AG20443 (cell line): ENCODE data around the gene KIAA1958.

Experiments used
- DNase-seq: peaks from one replicate; pipeline ENCODE4 v3.0.0; 2012; ENCODE audit warnings: low spot score, mixed read lengths

Gene KIAA1958, protein sequence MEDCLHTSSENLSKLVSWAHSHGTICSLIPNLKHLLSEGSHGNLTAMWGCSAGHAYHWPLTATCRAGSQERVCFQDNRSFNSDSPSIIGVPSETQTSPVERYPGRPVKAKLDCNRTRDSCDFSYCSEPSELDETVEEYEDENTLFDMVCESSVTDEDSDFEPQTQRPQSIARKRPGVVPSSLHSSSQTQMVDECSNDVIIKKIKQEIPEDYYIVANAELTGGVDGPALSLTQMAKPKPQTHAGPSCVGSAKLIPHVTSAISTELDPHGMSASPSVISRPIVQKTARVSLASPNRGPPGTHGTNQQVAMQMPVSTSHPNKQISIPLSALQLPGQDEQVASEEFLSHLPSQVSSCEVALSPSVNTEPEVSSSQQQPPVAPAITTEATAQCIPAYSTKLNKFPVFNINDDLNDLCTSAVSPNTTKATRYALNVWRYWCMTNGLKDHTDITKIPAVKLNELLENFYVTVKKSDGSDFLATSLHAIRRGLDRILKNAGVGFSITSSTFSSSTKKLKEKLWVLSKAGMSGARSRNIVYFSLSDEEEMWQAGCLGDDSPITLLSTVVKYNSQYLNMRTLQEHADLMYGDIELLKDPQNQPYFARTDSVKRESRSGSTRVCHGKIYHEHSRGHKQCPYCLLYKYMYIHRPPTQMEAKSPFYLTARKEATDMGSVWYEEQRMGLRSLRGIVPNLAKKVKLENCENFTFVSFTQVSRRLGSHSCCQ

GRCh38 chr9:112486221-112487007 is at the start of gene KIAA1958:
Gene KIAA1958, plus strand, starts transcription at chr9:112486827. Its CDS starts 87,254 bp downstream, at chr9:112574081.
- peak; percentile 95 for DNase-seq

GRCh38 chr9:112437406-112437805 is 49.2 kb upstream of the KIAA1958 start:
- DNase-seq, result no peak

- no peak for DNase-seq
Measured at GRCh38 chr9:112439171-112439570, 47.5 kb upstream of the KIAA1958 start.

GRCh38 chr9:112439825-112440224 is 46.8 kb upstream of the KIAA1958 start:
- no peak for DNase-seq

DNA sequence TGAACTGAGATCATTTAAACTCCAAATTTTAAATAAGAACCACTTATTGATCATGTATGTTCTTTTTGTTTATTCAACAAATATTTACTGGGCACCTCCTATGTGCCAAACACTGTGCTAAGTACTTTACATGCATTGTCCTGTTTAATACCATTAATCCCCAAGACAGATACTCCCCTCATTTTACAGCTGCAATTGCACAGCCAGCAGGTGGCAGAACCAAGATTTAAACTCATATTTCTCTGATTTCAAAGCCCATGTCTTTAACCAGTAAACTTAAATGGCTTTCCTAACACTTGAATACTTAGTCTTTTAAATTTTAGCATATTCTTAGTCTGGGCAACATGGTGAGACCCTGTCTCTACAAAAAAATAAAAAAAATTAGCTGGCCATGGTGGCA is 43.4 kb upstream of the KIAA1958 start:
- DNase-seq, result peak; percentile 15

GRCh38 chr9:112443636-112444035 is 43.0 kb upstream of the KIAA1958 start:
- no peak for DNase-seq

DNA sequence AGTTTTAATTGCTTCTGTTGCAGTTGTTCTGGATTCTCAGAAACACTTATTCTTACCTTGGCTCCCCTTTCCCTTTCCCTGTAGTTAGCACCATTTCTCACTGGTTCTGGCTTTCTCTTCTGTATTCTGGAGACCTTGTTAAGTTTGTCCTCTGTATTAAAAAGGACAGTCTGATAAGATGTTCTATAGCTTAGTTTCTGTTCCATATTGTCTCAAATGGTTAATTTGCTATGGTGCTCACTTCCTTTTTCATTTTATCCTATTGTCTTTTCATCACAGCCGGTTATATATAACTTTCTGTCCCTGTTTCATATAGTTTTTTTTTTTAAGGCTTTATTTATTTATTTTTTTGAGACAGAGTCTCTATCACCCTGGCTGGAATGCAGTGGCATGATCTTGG is 41.4 kb upstream of the KIAA1958 start:
- no peak for DNase-seq

DNA sequence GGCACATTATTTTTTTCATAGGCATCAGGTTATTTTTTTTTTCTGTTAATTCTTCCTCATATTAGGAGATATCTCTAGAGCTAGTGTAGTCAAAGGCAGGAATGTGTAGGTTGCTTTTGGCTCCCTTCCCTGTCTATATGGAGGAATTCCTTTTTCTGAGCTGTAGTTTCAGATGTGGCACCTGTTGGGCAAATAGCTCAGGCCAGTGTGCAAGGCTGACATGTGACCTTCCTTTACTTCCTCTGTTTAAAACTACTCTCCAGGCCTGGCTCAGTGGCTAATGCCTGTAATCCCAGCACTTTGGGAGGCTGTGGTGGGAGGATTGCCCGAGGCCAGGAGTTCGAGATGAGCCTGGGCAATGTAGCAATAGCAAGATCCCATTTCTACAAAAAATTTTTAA is 40.5 kb upstream of the KIAA1958 start:
- DNase-seq, result no peak

DNA sequence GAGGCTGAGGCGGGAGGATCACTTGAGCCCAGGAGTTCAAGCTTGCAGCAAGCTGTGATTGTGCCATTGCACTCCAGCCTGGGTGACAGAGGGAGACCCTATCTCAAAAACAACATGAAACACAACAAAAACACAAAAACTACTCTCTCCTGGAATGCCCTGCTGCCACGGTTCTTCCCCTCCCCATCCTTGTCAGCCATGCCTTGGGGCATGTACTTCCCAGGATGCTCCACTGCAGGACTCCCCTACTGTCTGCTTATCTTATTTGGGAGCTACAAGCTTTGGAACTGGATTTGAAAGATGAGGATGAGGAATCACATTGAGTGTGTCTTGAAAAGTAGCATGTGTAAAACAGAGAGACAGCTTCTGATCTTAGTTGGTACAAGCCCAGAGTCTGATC is 40.1 kb upstream of the KIAA1958 start:
- no peak for DNase-seq

DNA sequence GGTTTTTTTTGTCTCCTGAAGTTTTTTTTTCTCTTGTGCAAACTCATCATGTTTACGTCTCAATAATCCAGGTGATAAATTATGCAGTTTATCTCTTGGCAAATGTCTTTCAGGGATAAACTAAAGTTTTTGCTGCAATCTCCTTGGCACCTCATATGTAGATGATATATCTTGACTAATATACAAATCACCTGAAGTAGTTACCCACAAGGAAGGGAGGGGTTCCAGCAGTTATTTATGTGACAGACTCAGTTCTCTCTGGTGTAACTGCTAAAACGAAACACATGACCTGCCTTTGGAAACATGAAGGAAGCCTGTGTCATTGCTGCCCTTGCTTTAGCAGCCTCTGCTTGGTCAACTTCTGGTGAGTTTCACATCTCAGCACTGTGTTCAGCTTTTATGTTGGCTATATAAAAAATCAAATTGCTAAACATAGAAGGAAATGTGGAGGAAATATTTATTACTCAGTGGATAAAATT is 39.3 kb upstream of the KIAA1958 start:
- DNase-seq, result peak; percentile 72

GRCh38 chr9:112462855-112463254 is 23.8 kb upstream of the KIAA1958 start:
- DNase-seq, result no peak

GRCh38 chr9:112465352-112465751 is 21.3 kb upstream of the KIAA1958 start:
- DNase-seq, result no peak

- DNase-seq, result no peak
Measured at GRCh38 chr9:112472996-112473395, 13.6 kb upstream of the KIAA1958 start.

- no peak for DNase-seq
Measured at GRCh38 chr9:112473986-112474385, 12.6 kb upstream of the KIAA1958 start.

DNA sequence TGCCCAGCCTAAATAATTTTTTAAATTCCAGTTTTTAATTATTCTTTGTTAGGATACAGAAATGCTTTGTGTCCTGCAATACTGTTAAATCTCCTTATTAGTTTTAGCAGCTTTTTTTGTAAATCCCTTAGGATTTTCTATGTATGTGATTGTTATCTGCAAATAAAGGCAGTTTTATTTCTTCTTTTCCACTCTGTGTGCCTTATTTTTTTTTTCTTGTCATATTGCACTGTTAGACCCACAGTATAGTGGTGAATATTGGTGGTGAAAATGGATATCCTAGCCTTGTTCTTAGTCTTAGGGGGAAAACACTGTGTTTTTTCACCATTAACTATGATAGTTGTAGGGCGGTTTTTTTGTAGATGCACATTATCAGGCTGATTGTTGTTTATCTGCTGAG is 11.3 kb upstream of the KIAA1958 start:
- no peak for DNase-seq

GRCh38 chr9:112477330-112477729 is 9.3 kb upstream of the KIAA1958 start:
- DNase-seq, result no peak

DNA sequence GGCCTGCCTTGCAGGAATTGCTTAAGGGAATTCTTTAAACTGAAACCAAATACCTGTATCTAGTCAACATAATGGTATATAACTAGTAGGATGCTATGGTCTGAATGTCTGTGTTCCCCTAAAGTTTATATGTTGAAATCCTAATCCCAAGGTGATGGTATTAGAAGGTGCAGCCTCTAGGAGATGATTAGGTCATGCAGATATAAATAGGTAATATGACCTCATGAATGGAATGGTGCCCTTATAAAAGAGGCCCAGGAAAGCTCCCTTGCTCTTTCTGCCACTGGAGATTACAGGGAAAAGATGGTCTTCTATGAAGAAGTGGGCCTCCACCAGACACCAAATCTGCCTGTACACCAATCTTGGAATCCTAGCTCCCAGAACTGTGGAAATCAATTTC is 7.4 kb upstream of the KIAA1958 start:
- no peak for DNase-seq

DNA sequence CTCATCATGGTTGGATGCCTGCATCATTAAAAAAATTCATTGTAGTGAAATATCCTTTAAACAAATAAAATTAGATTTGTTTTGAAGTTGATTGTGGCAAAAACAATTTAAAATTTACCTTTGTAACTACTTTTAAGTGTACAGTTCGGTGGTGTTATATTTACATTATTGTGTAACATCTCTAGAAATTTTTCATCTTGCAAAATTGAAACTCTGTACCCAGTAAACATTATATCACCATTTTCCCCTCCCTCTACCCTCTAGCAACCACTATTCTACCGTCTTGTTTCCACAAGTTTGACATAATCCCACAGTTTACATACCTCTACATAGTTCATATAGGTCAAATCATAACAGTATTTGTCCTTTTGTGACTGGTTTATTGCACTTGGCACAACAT is 2.0 kb upstream of the KIAA1958 start:
- DNase-seq, result no peak

DNA sequence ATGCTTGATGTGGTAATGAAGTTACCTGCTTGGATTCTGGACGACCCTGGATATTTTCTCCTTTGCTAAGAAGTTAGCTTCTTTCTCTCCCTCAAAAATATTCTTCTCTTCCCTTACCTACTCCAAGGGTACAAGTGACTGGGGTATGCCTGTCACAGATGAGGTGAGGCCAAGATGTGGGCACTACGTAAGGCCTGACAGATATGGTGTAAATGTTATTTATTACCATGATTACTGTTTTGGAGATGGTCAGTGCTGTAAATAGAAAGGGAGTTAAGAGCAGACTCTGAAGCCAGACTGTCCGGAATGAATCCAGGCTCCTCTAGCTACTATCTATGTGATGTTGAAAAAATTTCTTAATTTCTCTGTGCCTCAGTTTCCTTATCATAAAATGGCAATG is 1.1 kb upstream of the KIAA1958 start:
- no peak for DNase-seq

GRCh38 chr9:112487008-112487798 is 576 bp downstream of the KIAA1958 start:
- peak; percentile 70 for DNase-seq

DNA sequence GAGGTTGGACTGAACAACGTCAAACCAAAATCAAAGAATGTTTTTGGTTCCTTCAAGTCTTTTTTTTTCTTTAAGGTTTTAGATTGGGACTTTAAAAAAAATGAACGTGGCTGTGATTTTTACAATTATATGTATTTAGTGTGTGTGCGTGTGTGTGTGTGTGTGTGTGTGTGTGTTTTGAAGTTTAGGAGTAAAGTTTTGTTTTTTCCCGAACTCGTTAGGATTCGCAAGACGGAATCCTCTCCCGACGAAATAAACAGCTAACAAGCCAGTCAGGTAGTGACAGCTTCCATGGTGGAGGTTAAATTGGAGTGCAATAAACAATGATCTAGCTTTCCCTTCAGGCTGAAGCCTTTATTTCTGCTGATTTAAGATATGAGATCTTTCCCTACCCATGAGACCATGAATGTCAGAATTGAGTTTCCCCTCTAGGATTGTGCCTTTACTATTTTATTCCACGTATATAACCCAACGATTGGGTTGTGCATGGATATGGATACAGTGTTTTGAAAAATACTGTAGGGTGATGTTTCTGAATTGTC is 1.2 kb downstream of the KIAA1958 start:
- no peak for DNase-seq
